Stomach (tissue), 9 donors: Measurements from ENCODE around the gene CHD5. TPM values are rescaled to one million over a fixed set of nuclear protein-coding genes. Genes with fewer than 3 reads are reported as not detected.

ENCODE experiments used
- DNase-seq, 2 donors: peaks; one replicate each; pipeline versions ENCODE4 v3.0.0 to v3.0.0-alpha.2; 2013 to 2019
- H3K27ac ChIP-seq, 5 donors: fragments of 200-600 bp in 4 of 5; sonication (generic) in 4 of 5; one replicate each; pipeline ENCODE4 v1.5.1; 2013 to 2019; ENCODE audit warnings: mild to moderate bottlenecking in 1 of 5, moderate library complexity in 1 of 5
- H3K27me3 ChIP-seq, 3 donors: fragments of 200-600 bp; sonication (generic); one replicate each; pipeline ENCODE4 v1.5.1; 2017 to 2019; ENCODE audit warnings: mixed run types in 1 of 3
- H3K36me3 ChIP-seq, 4 donors: fragments of 200-600 bp; sonication (generic); 1 replicate in 3 of 4; 2 replicates in 1 of 4; pipeline ENCODE4 v1.5.1; 2016 to 2019
- H3K4me1 ChIP-seq, 4 donors: fragments of 200-600 bp; sonication (generic); one replicate each; pipeline ENCODE4 v1.5.1; 2016 to 2019
- H3K4me3 ChIP-seq, 4 donors: fragments of 200-600 bp; sonication (generic) in 3 of 4; one replicate each; pipeline ENCODE4 v1.5.1; 2016 to 2019; ENCODE audit warnings: mild to moderate bottlenecking in 1 of 4
- H3K9me3 ChIP-seq, 4 donors: fragments of 200-600 bp; sonication (generic); one replicate each; pipeline ENCODE4 v1.5.1; 2016 to 2019
- CTCF ChIP-seq, 7 experiments: fragments of 450-650 bp in 4 of 7; fragments of 200-600 bp in 3 of 7; sonication (generic) in 3 of 7; IDR thresholded peaks; one replicate each; pipeline ENCODE4 v1.5.1; 2016 to 2019; ENCODE audit warnings: antibody characterized with exemption in 7 of 7, control low read depth in 2 of 7, mild to moderate bottlenecking in 1 of 7
- EP300 ChIP-seq: sonication (generic); formaldehyde crosslinking; IDR thresholded peaks from one replicate; pipeline ENCODE4 v1.6.1; 2017; ENCODE audit warnings: antibody characterized with exemption
- POLR2A ChIP-seq, 4 donors: fragments of 450-650 bp; IDR thresholded peaks; one replicate each; pipeline ENCODE4 v1.6.1; 2016; ENCODE audit warnings: antibody characterized with exemption in 4 of 4, control low read depth in 2 of 4, mild to moderate bottlenecking in 1 of 4, moderate library complexity in 1 of 4
- POLR2AphosphoS5 ChIP-seq, 3 donors: sonication (generic); formaldehyde crosslinking; IDR thresholded peaks; one replicate each; pipeline ENCODE4 v1.6.1; 2016; ENCODE audit warnings: antibody characterized with exemption in 3 of 3
- WGBS, 5 donors: extraction: QIAGEN DNeasy Blood & Tissue Kit in 3 of 5; methylation state at CpG; one replicate each; pipeline versions ENCODE4 v1.1.5 to v1.1.7; 2013 to 2018; 5-methylcytosine and 5-hydroxymethylcytosine counted together
- intact Hi-C: fragments of 100-400 bp; cut with DNase I; formaldehyde crosslinking; loops from one replicate; pipeline ENCODE4 v1.15.1; 2023; ENCODE audit warnings: low total_unique reads
- polyA plus RNA-seq, 3 donors: library from polyadenylated mRNA; stranded (reverse); fragments of 200-250 nt; gene quantifications; one replicate each; pipeline ENCODE4 v1.2.3, GENCODE V29; 2013
- total RNA-seq, 5 donors: library from RNA; depleted of rRNA; stranded (reverse); fragments of >200 nt; gene quantifications; one replicate each; pipeline versions ENCODE4 v1.1.0 to v1.2.3, GENCODE V29; 2014 to 2016
- donor health status: healthy with polysubstance abuse.
- donor health status: Bipolar disorder and iron deficiency.
- donor health status: healthy.

Gene CHD5
- total and polyA plus RNA-seq, 8 donors: 0.06 to 0.92 (median 0.29) TPM; not detected in 1

- no peaks in the 10 kb centered on the region for H3K9me3 ChIP-seq
- no peak for TF ChIP-seq EP300
- no peak for TF ChIP-seq CTCF (IDR thresholded peaks at IDR 0.05)
- TF ChIP-seq POLR2AphosphoS5 (IDR thresholded peaks at IDR 0.05): no peak
- no peak overlapping the region for H3K27ac ChIP-seq
- H3K4me1 ChIP-seq: peaks cover 15 to 25% (median 20%) of the 10 kb centered on the region in 4 donors
- peaks cover 0 to 50% (median 27%) of the 10 kb centered on the region in 4 donors for H3K36me3 ChIP-seq
- no peak overlapping the region for H3K4me3 ChIP-seq
- H3K27me3 ChIP-seq: peaks cover 0 to 16% (median 0%) of the 10 kb centered on the region in 3 donors
- intact Hi-C loops: no loop called here
- WGBS, 5 donors: 82 to 85% (median 83%) methylated on average over 19 to 20 of the region's 20 CpGs
- DNase-seq: no peak
Observed at GRCh38 chr1:6212193-6212959, 32.3 kb upstream of the CHD5 start.

GRCh38 chr1:6211731-6212130 is 31.6 kb upstream of the CHD5 start:
- H3K4me3 ChIP-seq: no peak overlapping the region
- no peak for DNase-seq
- peaks cover 0 to 23% (median 0%) of the 10 kb centered on the region in 3 donors for H3K27me3 ChIP-seq
- no peak overlapping the region for H3K27ac ChIP-seq
- peaks cover 17 to 32% (median 27%) of the 10 kb centered on the region in 4 donors for H3K4me1 ChIP-seq
- WGBS, 5 donors: 90 to 93% (median 91%) methylated on average over 15 to 16 of the region's 16 CpGs; no CpG with 5 or more reads in 1 of the 5 donors
- H3K36me3 ChIP-seq: peaks cover 0 to 44% (median 27%) of the 10 kb centered on the region in 4 donors
- intact Hi-C loops: no loop called here
- no peaks in the 10 kb centered on the region for H3K9me3 ChIP-seq
- TF ChIP-seq POLR2A (IDR thresholded peaks at IDR 0.05): no peak
- TF ChIP-seq EP300: no peak
- no peak for TF ChIP-seq CTCF (IDR thresholded peaks at IDR 0.05)
- no peak for TF ChIP-seq POLR2AphosphoS5 (IDR thresholded peaks at IDR 0.05)

DNA sequence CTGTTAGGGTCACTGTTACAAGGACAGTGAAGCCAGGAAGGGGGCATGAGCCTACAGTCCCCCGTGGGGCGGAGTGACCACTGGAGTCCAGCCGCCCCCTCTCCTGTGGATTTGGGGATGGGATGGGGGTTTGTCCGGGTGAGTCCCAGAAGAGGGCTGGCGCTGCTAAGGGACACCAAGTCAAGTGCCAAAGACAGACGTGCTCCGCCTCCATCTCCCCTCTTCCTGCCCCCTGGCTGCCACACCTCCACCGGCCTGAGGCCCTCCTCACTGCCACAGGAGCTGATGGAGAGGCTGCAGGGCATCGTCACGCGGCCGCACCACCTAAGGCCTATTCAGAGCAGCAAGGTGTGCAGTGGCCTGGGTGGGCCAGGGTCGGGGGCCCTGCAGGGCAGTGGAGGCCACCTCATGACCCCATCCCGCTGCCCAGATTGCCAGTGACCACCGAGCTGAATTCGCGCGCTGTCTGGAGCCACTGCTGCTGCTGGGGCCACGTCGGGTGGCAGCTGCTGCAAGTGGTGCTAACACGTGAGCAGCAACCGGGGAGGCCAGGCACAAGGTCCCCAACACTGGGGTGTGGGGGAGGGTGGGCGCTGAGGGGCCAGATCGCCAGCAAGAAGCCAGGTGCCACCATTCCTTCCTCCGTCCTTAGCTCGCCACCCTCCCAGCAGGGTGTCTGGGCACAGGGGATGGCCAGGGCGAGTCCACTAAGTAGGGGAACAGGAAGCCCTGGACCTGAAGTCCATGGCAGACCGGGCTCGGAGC is 30.7 kb upstream of the CHD5 start:
- Histone ChIP-seq H3K4me1 (peaks cover 24 to 41% (median 36%) of the 10 kb centered on the region in 4 donors), H3K36me3 (peaks cover 0 to 34% (median 24%) of the 10 kb centered on the region in 4 donors), H3K27me3 (peaks cover 0 to 32% (median 0%) of the 10 kb centered on the region in 3 donors), H3K4me3 (no peak overlapping the region), H3K9me3 (no peaks in the 10 kb centered on the region), H3K27ac (no peak overlapping the region)
- WGBS, 5 donors: 92 to 96% (median 95%) methylated on average over 10 to 29 of the region's 29 CpGs
- intact Hi-C loops: no loop called here
- DNase-seq: no peak
- TF ChIP-seq EP300: no peak
- no peak for TF ChIP-seq POLR2A (IDR thresholded peaks at IDR 0.05)
- TF ChIP-seq POLR2AphosphoS5 (IDR thresholded peaks at IDR 0.05): no peak
- no peak for TF ChIP-seq CTCF (IDR thresholded peaks at IDR 0.05)
